VCaP (cell line): Measurements from ENCODE around the gene PRR5L.

Experiments used
- H3K27ac ChIP-seq: fragments of 450-650 bp; 2 replicates; pipeline ENCODE4 v1.5.1; 2017
- TF ChIP-seq, protein P1 (sequence below): fragments of 450-650 bp; conservative IDR thresholded peaks from 2 replicates; pipeline ENCODE4 v1.5.1; 2017; ENCODE audit warnings: mild to moderate bottlenecking, moderate library complexity

The PRR5L gene

DNA sequence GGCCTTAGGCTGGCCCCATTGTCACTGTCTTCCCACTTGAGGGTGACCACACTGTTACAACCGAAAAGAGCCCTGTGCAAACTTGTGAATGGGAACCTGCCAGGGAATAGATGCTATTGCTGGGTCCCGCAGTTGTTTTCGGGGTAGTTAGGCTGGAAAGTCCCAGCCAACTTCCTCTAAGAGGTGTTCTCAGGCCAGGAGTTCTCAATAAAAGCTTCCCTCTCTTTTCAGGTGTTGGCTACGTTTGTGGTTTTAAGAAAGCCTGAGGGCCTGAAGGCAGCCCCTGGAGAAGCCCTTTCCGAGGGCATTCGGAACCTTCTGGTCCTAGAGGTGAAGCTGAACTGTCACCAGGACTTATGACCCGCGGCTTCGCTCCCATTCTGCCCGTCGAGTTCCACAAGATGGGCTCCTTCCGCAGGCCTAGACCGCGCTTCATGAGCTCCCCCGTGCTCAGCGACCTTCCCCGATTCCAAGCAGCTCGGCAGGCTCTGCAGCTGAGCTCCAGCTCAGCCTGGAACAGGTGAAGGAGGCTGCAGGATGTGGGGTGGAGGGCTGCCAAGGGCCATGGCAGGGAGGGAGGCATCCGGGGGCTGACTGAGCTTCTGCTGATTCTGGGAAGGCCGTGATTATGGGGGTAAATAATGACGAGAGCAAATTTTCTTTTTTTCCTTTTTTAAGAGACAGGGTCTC lies 104.8 kb downstream of the PRR5L start:
- H3K27ac ChIP-seq, result no peak overlapping the region
- TF ChIP-seq, protein P1, sequence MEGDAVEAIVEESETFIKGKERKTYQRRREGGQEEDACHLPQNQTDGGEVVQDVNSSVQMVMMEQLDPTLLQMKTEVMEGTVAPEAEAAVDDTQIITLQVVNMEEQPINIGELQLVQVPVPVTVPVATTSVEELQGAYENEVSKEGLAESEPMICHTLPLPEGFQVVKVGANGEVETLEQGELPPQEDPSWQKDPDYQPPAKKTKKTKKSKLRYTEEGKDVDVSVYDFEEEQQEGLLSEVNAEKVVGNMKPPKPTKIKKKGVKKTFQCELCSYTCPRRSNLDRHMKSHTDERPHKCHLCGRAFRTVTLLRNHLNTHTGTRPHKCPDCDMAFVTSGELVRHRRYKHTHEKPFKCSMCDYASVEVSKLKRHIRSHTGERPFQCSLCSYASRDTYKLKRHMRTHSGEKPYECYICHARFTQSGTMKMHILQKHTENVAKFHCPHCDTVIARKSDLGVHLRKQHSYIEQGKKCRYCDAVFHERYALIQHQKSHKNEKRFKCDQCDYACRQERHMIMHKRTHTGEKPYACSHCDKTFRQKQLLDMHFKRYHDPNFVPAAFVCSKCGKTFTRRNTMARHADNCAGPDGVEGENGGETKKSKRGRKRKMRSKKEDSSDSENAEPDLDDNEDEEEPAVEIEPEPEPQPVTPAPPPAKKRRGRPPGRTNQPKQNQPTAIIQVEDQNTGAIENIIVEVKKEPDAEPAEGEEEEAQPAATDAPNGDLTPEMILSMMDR, result no peak

DNA sequence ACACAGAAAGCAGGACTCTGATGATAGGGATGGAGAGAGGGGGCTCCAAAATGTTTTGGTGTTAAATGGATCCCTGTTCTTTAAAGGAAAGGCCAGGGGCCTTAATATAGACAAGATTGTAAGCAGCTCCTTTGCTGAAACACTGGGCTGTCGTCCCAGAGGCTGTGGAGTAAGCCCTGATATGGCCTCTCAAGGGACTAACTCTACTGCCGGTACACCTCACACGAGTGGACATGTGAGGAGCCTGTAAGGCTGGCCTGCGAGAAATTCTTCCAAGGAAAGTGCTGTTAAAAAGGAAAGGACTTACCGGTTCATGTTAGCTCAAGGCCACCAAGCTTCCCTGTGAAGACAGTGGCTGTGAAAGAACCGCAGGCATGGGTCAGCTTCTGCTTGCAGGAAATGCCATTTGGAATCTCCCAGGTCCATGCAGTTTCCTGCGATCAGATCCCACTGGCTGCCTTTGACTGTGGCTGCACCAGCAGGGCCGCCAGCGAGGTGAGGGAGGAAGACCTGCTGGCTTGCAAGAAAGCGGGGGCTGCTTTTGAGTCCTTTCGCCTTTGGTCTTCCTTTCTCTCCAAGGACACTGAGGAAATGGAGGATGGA lies 106.6 kb downstream of the PRR5L start:
- TF ChIP-seq, protein P1, result no peak
- no peak overlapping the region for H3K27ac ChIP-seq

DNA sequence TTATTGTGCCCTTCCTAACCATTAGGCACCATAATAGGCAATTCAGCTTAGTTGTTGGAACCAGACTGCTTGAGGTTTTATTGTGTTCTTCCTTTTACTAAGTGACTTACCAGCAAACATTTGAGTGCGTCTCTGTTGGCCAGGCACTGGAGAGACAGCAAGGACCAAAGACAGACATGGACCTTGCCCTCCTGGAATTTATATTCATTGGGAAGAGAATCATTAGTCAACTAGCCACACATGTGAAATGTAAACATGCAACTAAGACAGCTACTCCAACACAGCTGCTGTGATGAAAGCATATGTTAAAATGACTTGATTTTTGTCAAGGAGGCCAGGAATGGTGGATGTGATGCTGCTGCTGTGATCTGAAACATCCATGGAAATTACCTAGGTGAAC lies 107.6 kb downstream of the PRR5L start:
- TF ChIP-seq, protein P1, result no peak
- no peak overlapping the region for H3K27ac ChIP-seq

DNA sequence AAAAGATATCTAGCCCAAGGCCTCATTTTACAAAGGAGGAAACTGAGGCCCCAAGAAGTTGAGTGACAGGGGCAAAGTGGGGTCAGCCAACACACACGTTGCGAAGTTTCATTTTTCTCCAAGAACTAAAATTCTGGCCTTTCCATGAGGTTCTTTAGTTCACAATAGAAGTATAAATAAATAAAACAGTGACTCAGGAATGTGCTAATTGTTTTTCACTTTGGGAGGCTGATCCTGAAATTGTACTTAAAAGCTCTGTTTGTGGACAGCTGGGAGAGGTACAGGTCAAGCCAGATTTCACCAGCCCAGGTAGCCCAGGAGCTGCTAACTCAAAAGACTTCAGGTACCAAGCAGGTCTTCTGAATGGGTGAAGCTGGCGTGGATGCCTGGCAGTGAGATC lies 108.7 kb downstream of the PRR5L start:
- TF ChIP-seq, protein P1, result no peak
- H3K27ac ChIP-seq, result no peak overlapping the region

DNA sequence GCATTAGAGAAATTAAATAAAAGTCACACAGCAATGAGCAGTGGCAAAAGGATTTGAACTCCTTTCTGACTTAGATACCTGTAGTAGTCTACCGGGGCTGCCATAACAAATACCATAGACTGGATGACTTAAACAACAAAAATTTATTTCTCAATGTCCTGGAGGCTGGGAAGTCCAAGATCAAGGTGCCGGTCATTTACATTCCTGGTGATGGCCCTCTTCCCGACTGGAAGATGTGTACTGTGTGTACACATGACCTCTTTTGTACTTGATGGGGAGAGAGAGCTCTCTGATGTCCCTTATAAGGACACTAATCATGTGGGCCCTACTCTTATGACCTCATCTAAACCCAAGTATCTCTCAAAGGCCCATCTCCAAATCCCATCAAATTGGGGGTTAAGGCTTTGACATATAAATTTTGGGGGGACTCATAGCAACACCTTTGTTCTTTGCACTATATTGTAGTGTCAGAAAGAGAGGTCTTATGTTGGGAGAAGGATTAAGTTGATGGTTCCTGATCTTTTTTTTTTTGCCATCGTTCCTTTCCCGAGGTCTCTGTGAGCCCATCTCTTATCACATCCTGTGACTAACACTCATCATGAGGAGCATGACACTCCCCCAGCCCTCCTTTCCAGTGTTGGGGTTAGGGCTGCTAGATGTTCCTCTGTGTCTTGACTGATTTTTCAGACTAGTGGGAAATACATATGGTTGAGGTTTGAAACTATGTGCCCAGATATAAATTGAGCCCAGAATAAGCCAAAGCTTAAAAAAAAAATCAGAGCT lies 109.7 kb downstream of the PRR5L start:
- no peak overlapping the region for H3K27ac ChIP-seq
- TF ChIP-seq, protein P1, result no peak

DNA sequence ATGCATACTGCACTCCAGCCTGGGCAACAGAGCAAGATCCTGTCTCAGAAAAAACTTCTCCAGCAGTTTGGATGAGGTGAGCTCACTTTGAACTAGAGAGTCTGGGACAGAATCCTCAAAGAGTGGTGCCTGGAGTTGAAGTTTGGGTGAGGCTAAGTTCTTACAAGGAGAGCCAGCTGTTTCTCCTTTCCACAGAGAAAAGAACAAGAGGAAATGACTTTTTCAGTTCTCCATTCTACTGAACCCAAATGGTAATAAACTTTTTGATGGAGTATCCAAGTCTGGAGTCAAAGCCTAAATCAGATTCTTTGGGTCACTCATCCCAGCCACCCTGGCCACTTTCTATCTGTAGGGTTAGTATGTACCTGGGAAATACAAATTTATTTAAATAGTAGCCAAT lies 111.3 kb downstream of the PRR5L start:
- TF ChIP-seq, protein P1, result no peak

DNA sequence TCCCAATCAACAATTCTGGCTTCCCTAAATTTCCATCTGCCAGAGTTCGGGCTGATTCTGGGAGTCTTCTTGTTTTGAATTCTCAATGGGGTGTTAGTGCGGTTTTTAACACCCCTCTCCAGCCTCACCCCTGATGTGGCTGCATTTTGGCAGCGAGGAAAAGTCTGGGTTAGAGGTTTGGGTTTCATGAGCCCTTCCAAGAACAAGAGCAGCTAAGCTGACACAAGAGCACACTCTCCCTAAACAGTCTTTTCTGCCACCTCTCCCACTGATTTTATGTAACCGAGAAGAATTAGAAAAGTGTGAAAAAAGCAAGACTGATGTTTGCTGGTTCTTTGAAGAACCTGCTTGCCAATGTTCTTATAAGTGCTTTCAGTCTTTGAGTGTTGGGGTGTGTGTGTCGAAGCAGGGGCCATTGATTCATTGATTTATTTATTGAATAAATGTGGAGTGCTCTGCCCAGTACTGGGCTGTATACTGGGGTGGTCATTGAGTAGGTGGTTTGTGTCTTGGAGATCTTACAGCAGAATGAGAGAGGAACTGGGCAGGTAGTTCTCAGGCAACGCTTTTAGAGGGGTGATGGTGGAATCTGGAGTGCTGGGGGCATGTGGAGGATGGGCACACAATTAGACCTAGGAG lies 112.5 kb downstream of the PRR5L start:
- no peak overlapping the region for H3K27ac ChIP-seq

More for the DNA sequence above, 111.3 kb downstream of the PRR5L start:
- no peak overlapping the region for H3K27ac ChIP-seq

More for the DNA sequence above, 112.5 kb downstream of the PRR5L start:
- TF ChIP-seq, protein P1, result no peak
